Inferior parietal cortex (tissue), 1 donor: Measurements from ENCODE around the gene SSUH2.
"Not testable (repeated sequence)": the region's sequence is repeated elsewhere in the genome, so short reads cannot be mapped to it uniquely, and the experiment has no call there.

Source experiments
- DNase-seq: peaks from one replicate; pipeline ENCODE4 v3.0.0-alpha.2; 2016; ENCODE audit errors: extremely low spot score

The SSUH2 gene

DNA sequence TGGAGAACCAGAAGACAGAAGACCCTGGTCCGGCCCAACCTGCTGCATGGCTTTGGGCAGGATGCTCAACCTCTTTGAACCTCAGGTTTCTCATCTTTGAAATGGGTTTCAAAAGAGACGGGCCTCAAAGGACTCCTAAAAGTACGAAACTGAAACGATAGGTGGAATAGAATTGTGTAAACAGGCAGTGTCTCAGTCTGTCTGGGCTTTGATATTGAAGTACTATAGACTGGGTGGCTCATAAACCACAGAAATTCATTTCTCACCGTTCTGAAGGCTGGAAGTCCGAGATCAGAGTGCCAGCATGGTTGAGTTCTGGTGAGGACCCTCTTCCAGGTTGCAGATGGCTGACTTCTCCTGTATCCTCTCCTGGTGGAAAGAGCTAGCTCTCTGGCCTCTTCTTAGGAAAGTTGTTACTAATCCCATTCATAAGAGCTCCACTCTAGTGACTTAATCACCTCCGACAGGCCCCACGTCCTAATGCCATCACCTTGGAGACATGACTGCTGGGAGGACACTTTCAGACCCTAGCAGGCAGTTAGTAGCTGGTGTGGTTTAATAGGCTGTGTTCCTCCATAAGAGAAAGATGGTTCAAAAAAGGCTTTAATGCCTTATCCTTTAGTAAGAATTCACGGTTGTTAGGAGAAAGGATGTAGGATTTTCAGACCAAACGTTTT, 35.7 kb downstream of the SSUH2 start:
- no peak for DNase-seq

- no peak for DNase-seq
Observed at GRCh38 chr3:8608041-8608790, 36.4 kb downstream of the SSUH2 start.

DNA sequence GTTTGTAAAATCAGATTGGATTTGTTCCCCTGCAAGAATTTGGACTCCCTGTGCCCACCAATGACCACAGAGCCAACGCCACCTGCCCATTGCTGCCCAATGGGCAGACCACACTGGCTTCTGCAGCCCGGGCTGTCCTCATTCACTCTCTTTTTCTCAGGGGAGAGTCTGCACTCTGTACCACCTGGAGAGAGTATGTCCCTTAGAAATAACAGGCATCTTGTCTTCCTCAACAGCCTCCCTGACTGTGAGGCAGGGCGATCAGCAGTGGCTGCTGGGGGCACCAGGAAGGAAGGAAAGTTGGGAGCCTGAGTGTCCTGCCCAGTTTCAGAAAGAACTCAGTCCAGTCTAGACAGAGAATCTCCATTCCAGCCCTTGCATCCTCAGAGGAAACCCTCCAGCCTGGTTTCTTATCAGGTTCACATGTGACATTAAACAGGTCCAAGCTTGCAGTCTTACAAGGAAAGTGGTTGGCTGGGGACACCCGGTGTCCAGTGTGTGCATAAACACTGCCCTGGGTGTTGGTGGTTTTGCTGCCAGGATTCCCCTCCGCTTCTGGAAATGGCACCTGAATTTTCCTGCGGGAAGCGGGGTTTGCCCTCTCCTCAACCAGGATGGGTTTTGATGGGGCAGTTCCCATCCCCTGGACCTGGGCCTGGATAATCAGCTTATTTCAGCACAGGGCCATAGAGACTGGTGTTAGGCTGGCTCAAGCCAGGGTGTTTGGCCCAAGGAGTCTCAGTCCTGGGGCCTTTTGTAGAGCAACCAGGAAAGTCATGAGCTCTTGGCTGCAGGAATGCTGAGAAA, 37.2 kb downstream of the SSUH2 start:
- peak; percentile 47 for DNase-seq

DNA sequence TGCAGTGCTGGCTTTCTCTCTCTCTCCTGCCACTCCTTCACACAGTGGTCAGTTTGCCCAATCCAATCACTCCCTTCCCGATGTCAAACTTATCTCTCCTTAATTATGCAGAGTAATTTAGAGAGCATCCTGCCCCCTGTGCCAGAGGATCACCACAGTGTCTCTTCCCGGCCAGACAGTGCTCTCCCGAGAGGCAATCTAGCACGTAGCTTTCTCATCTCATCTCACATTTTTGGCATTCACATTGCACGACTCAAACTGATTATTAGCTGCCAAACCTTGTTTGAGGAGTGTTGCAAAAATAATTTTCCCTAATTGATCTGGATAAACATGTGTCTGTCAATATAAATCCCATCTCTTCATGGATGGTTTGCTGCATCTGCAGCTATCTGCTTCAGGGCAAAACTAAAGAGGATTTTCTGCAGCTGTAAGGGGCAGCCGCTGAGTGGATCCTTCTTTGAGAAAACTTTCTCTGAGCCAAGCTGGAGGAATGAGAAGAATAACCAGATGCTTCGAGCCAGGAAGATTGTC, 37.8 kb downstream of the SSUH2 start:
- no peak for DNase-seq

DNA sequence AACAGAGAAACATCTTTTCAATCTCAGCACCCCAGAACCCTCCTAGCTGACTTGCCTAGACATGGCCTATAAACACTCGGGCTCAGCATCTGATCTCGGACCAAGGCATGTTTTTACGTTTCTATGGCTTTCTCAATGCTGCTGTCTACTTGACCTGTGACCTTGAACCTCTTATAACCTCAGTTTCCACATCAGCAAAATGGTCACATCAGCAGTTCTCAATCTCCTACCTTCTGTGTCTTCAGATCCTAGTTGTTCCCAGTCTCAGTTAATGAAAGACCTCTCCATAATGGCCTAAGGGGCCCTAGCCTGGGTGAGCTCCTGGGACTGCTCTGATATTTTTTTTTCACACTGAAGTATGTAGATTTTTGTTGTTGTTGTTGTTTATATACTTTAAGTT, 39.6 kb downstream of the SSUH2 start:
- no peak for DNase-seq

DNA sequence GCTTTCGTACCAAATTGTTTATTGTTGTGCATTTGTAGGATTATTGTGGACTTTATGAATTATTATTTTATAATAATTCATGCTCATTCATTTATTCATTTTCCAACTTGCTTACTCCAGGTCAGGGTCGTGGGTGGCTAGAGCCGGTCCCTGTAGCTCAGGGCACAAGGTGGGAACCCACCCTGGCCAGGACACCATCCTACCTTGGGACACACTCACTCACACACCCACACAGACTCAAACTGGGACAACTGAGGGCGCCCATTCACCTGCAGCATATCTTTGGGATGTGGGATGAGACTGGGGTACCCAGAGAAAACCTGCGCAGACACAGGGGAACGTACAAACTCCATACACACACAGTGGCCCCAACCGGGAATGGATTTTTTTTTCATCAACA, 40.6 kb downstream of the SSUH2 start:
- DNase-seq, result no peak

DNA sequence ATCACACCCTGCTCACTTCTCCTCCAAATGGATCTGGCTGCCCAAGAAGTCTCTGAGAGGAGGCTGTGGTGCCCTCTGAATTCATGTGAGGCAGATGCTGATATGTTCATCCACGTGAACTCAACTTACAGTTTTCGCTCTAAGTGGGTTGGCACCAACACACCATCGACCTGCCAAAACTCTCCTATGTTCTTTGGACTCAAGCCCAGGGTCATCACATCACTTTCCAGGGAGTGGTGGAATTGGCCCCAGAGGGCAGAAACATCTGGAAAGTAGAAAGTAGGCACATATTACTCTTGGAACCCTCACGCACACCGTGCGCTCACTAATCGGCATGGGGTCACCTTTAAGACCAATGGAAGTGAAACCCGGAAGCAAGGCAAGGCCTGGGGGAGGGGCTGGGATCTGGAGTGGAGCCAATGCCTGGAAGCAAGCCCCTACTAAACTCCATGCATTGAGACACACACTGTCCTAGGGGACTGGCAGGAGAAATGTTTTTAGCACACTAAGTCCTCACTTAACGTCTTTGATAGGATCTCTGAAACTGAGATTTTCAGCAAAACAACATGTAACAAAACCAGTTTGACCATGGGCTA, 41.4 kb downstream of the SSUH2 start:
- no peak for DNase-seq

DNA sequence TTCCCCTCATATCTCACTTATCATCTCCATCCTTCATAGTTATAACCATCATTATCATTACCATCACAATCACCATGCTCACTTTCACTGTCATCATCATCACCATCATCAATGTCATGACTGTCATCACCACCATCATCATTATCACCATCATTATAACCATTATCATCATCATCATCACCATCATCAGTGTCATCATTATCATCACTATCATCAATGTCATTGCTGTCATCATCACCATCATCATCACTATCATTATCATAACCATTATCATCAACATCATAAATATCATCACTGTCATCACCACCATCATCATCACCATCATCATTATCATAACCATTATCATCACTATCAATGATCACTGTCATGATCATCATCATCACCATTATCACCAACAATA, 44.1 kb downstream of the SSUH2 start:
- no peak for DNase-seq

DNA sequence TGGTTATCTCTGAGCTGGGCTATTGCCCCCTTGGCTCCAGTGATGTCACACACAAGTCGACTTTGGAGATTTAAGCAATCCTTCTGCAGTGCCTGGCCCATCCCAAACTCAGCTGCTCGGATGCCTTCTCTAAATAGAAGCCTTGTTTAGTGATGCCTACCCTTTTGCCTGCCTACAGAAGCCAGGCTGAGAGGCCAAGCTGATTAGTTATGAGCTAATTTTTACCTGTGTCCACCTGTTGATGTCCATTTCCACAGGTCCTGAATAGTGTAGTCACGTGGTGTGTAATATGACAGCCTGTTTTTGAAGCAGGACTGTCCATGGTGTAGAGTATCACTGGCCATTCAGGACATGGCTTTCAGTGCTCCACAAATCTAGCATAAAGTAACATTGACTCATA, 45.5 kb downstream of the SSUH2 start:
- DNase-seq, result no peak

DNA sequence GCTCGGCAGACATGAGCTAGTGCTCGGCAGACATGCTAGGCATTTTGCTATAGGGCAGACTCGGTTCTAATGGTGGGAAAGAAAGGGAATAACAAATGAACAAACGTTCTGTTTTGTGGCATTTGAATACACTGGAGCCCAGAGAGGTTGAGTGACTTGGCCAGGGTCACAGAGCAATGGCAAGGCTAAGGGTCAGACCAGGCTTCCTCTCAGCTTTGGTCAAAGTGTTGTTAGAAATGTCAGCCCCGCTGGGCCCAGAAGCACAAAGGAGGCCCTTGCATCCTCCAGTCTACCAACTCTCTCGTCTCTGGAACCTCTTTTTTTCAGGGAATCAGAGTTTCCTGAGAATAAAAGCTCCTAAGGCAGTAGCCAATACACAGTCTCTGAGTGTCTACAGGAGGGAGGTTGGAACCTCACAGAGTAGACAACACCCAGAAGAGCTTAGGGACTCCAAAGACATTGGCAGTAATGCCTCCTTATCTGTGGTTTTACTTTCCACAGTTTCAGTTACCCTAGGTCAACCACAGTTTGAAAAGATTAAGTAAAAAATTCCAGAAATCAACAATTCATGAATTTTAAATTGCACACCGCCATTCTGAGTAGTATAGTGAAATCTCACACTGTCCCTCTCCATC, 47.3 kb downstream of the SSUH2 start:
- DNase-seq, result no peak

- no peak for DNase-seq
Observed at GRCh38 chr3:8596321-8597218, 48.0 kb downstream of the SSUH2 start.

GRCh38 chr3:8595695-8596115, 48.9 kb downstream of the SSUH2 start:
- peak; percentile 78 for DNase-seq

- DNase-seq, result no peak
Observed at GRCh38 chr3:8595252-8595651, 49.3 kb downstream of the SSUH2 start.

DNA sequence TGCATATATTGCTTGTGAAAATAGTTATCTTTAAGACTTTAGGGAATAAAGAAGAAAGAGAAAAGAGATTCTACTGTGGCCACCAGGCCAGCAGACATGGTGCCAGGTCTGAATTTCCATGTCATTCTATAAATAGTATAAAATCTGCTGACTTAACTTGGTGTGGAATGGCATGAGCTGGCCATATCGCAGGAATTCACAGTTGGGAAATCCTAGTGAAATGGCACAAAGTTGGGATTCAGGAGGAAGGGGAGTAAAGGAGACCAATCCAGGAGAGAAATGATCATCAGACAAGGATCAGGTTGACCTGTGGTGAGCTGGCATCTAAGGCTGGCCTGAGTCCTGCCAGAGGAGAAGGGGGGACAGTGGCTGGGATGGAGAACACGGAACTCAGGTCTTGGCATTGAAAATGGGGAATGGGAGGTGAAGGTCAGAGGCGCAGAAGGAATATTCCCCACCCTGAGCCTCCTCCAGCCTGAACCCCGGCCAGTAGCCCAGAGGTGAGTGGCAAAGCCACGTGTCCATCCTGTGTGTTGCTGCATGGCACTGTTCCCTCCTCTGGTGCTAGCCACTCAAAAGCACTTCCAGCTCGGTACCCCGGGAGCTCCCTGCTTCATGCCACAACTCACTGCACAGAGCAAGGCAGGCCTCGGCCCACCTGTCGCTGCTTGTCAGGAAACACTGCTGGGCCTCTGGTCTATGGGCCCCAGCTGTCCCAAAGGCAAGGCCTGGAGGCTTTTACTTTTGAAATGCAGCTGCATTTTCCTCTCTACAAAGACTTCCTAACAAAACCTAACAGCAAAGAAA, 51.4 kb downstream of the SSUH2 start:
- DNase-seq, result no peak

GRCh38 chr3:8589880-8590556, 54.6 kb downstream of the SSUH2 start:
- DNase-seq, result no peak

DNA sequence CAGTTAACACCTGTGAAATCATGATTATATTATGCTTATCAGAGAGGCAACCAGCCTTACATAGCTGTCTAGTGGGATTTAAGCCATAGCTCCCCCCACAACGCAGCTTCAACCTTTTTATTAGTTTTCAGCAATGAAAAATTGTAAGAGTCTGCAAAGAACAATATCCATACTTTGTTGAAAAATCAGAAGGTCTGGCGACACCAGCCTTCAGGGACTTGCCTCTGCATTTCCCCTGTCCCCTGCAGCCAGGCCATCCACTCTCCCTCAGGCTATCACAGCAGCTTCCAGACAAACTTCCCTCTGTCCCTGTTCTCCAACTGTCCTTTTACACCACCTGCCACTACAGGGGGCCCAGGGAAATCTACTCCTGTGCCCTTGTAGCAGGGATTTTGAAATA, 59.9 kb downstream of the SSUH2 start:
- no peak for DNase-seq

DNA sequence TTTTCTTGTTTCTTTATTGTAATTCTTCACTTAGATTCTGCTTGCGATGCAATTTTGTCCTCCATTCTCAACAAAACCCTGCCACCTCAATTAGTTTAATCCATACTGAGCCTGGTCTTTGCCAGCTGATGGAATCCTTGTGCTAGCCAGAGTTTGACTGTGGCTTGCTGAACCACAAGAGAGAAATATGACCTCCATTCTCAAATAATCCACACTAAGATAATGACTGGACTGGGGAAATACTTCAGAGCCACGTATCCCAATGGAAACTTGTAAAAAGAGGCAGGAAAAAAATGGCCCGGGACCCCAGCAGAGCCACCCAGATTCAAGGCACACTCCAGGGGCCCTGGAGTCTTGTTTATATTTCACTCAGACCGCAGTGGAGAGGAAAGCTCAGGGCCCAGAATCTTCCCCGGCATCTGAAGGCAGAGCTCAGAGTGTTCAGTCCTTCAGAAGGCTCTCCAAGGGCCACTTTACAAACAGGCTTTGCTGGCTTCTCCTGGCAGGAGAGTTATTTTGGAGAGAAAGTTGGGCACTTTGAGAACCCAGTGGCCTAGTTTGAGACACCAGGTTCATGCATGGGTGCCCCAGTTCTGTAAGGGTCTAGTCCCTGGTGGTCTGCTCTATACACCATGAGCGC, 62.7 kb downstream of the SSUH2 start:
- no peak for DNase-seq

GRCh38 chr3:8581373-8581772, 63.2 kb downstream of the SSUH2 start:
- DNase-seq, result no peak

DNA sequence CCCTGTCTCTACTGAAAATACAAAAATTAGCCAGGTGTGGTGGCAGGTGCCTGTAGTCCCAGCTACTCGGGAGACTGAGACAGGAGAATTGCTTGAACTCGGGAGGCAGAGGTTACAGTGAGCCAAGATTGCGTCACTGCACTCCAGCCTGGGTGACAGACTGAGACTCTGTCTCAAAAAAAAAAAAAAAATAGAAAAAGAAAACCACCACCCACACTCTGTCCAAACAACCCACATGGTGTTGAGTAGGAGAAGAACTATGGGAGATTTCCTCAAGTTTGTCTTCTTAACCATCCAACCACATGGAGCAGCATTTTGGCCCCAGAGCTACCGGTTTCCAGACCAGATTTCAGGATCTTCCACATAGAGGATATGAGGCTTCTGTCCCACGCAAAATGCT, 64.2 kb downstream of the SSUH2 start:
- DNase-seq, result not testable (repeated sequence)
